Lung (tissue), 12 donors: ENCODE results near the gene GRIK1. TPM values are rescaled to one million over a fixed set of nuclear protein-coding genes. Genes with fewer than 3 reads are reported as not detected.

Experiments
- ATAC-seq: fragments of 200-7000 bp; cut with Tn5 transposase; one replicate; pipeline ENCODE4 v1.9.1; 2020; ENCODE audit warnings: moderate number of reproducible peaks; ENCODE audit not compliant: insufficient read depth, low FRiP score
- DNase-seq, 3 donors: peaks; one replicate each; pipeline ENCODE4 v3.0.0-alpha.2; 2013 to 2017
- H3K27ac ChIP-seq, 2 donors: one replicate each; pipeline ENCODE4 v1.5.1; 2013; ENCODE audit warnings: mild to moderate bottlenecking in 2 of 2, moderate library complexity in 2 of 2, control low read depth in 1 of 2, inconsistent platforms in 1 of 2, low read depth in 1 of 2, low read length in 1 of 2
- H3K27me3 ChIP-seq, 3 donors: one replicate each; pipeline ENCODE4 v1.5.1; 2013; ENCODE audit warnings: low read length in 2 of 3; ENCODE audit not compliant: control insufficient read depth in 3 of 3, insufficient read depth in 3 of 3
- H3K36me3 ChIP-seq, 4 donors: one replicate each; pipeline ENCODE4 v1.5.1; 2013; ENCODE audit warnings: low read length in 4 of 4, mild to moderate bottlenecking in 1 of 4, moderate library complexity in 1 of 4; ENCODE audit not compliant: control insufficient read depth in 4 of 4, insufficient read depth in 4 of 4
- H3K4me1 ChIP-seq, 5 donors: one replicate each; pipeline ENCODE4 v1.5.1; 2013; ENCODE audit warnings: low read length in 5 of 5, mild to moderate bottlenecking in 2 of 5, moderate library complexity in 1 of 5; ENCODE audit not compliant: control insufficient read depth in 5 of 5, insufficient read depth in 5 of 5
- H3K4me3 ChIP-seq: one replicate; pipeline ENCODE4 v1.5.1; 2013; ENCODE audit warnings: mild to moderate bottlenecking, control low read depth, moderate library complexity
- H3K9ac ChIP-seq, 2 donors: one replicate each; pipeline ENCODE4 v1.5.1; 2013; ENCODE audit warnings: low read length in 2 of 2, control low read depth in 1 of 2; ENCODE audit not compliant: insufficient read depth in 1 of 2
- H3K9me3 ChIP-seq, 4 donors: one replicate each; pipeline ENCODE4 v1.5.1; 2013; ENCODE audit warnings: low read length in 3 of 4, mild to moderate bottlenecking in 1 of 4, moderate library complexity in 1 of 4; ENCODE audit not compliant: control insufficient read depth in 4 of 4, insufficient read depth in 3 of 4
- WGBS, 2 donors: extraction: QIAGEN DNeasy Blood & Tissue Kit; methylation state at CpG; one replicate each; pipeline ENCODE4 v1.1.7; 2013; 5-methylcytosine and 5-hydroxymethylcytosine counted together
- polyA plus RNA-seq, 2 donors: library from polyadenylated mRNA; stranded (reverse); fragments of 200-250 nt; gene quantifications; one replicate each; pipeline ENCODE4 v1.2.1, GENCODE V29; 2013
- total RNA-seq, 2 donors: library from RNA; depleted of rRNA in 1 of 2; stranded (reverse); fragments of >200 nt in 1 of 2; gene quantifications; one replicate each; pipeline ENCODE4 v1.2.1, GENCODE V29; 2014 to 2021
- TF ChIP-seq, protein P1 (sequence below): IDR thresholded peaks from 2 replicates; pipeline ENCODE4 v1.5.1; 2012; ENCODE audit warnings: mild to moderate bottlenecking; ENCODE audit errors: control extremely low read depth, extremely low read depth
- donor health status: control.
- donor health status: control.
- donor health status: Bipolar disorder and iron deficiency.
- donor health status: healthy.
- donor health status: DM: yes; HTN: yes; CAD: no.

GRIK1 gene
- total and polyA plus RNA-seq, 4 donors: 0.26 TPM; not detected in 3

DNA sequence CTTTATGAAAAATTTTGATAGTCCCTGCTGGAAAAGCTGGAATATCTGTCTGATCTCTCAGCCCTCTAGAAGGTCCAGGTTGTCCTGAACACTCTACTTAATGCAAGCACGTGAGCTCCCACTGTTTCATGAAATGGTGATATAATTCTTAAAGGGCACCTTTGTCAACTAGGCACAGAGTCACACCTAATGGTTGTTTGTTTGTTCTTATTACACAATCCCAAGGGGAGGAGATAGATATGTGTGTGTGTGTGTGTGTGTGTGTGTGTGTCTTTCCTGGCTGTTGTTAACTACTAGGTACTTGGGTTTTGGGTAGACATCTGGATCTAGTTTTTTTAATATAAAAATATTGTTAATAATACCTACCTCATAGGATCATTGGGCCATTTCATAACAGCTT is 63.9 kb downstream of the GRIK1 start:
- Histone ChIP-seq H3K4me3 (no peak overlapping the region), H3K36me3 (no peaks in the 10 kb centered on the region), H3K4me1 (no peaks in the 10 kb centered on the region), H3K27me3 (no peaks in the 10 kb centered on the region), H3K9ac (no peak overlapping the region), H3K9me3 (no peaks in the 10 kb centered on the region), H3K27ac (no peak overlapping the region)
- ATAC-seq (no peak), DNase-seq (no peak)
- 75 to 85% methylated on average over 1 of the region's 1 CpG for WGBS, 2 donors
- TF ChIP-seq, protein P1, sequence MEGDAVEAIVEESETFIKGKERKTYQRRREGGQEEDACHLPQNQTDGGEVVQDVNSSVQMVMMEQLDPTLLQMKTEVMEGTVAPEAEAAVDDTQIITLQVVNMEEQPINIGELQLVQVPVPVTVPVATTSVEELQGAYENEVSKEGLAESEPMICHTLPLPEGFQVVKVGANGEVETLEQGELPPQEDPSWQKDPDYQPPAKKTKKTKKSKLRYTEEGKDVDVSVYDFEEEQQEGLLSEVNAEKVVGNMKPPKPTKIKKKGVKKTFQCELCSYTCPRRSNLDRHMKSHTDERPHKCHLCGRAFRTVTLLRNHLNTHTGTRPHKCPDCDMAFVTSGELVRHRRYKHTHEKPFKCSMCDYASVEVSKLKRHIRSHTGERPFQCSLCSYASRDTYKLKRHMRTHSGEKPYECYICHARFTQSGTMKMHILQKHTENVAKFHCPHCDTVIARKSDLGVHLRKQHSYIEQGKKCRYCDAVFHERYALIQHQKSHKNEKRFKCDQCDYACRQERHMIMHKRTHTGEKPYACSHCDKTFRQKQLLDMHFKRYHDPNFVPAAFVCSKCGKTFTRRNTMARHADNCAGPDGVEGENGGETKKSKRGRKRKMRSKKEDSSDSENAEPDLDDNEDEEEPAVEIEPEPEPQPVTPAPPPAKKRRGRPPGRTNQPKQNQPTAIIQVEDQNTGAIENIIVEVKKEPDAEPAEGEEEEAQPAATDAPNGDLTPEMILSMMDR: no peak

DNA sequence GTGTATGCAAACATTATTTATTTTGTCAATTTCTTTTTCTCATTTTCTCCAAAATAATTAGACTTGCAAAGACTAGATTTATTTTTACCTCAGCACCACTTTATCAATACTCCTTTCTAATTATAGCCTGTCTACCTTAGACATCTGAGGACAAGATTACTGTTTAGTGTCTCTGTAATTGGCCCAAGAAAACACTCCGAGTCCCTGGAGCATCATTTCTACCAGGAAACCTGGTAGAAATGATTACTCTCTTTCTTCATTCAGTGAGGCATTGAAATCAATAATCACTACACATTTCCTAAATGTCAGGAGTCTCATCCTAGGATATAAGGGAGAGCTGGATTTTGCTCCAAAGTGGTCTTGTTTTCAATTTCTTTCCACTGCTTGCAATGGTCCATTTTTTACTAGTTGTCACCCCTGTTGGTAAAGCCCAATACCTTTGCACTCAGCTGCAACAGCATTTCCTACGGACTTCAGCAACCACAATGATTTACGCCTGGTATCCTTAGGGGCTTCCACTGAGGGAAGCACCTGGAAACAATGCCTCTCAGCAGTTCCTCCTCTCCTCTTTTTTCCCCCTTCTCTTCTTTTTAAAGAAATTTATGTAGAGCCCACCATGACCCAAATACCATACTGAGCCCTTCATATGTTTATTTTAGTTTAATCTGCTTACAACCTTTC is 64.6 kb downstream of the GRIK1 start:
- Histone ChIP-seq H3K4me3 (no peak overlapping the region), H3K27ac (no peak overlapping the region), H3K9ac (no peak overlapping the region), H3K9me3 (no peaks in the 10 kb centered on the region), H3K27me3 (no peaks in the 10 kb centered on the region), H3K36me3 (no peaks in the 10 kb centered on the region), H3K4me1 (no peaks in the 10 kb centered on the region)
- WGBS, 2 donors: 46 to 60% methylated on average over 3 of the region's 3 CpGs
- TF ChIP-seq, protein P1: no peak
- ATAC-seq: no peak
- no peak for DNase-seq

DNA sequence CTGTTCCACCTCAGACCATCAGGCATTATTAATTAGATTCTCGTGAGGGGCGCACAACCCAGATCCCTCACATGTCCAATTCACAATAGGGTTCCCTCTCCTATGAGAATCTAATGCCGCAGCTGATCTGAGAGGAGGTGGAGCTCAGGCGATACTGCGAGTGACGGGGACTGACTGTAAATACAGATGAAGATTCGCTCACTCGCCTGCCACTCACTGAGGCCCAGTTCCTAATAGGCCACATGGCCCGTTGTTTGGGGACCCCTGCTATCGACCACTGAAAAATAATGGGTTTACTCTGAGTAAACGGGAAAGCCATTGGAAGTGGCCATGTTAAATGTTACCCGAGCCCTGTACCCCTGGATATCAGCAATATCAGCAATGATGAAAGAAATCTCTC is 65.9 kb downstream of the GRIK1 start:
- no peak overlapping the region for H3K9ac ChIP-seq
- WGBS, 2 donors: 96% methylated on average over 12 of the region's 12 CpGs
- DNase-seq (no peak), ATAC-seq (no peak)
- no peak overlapping the region for H3K27ac ChIP-seq
- no peaks in the 10 kb centered on the region for H3K27me3 ChIP-seq
- no peak overlapping the region for H3K4me3 ChIP-seq
- TF ChIP-seq, protein P1: no peak
- no peaks in the 10 kb centered on the region for H3K4me1 ChIP-seq
- no peaks in the 10 kb centered on the region for H3K36me3 ChIP-seq
- H3K9me3 ChIP-seq: no peaks in the 10 kb centered on the region

DNA sequence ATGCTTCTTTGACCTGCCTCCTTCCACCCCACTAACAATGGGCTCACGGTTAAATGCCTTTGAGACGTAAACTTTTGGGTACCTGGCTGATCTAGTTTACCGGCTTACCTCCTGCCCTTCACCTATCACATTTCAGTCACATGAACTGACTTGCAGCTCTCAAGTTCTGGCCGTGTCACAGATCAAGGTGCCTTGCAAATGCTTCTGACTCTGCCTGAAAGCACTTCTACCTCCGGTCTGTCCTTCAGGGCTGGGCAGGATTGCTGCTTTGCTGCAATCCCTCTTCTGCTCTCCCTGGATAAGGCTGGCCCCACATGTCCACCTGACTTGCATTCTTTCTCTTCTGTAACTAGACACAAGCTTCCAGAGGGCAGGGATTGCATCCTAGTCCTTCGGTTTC is 69.0 kb downstream of the GRIK1 start:
- Histone ChIP-seq H3K4me3 (no peak overlapping the region), H3K27ac (no peak overlapping the region), H3K4me1 (no peaks in the 10 kb centered on the region), H3K9ac (no peak overlapping the region), H3K36me3 (no peaks in the 10 kb centered on the region), H3K27me3 (no peaks in the 10 kb centered on the region), H3K9me3 (no peaks in the 10 kb centered on the region)
- 60 to 76% methylated on average over 6 of the region's 6 CpGs for WGBS, 2 donors
- DNase-seq (no peak), ATAC-seq (no peak)
- TF ChIP-seq, protein P1: no peak
